Measurements from ENCODE around the gene THBS2.

- TF ChIP-seq EZH2 (IDR thresholded peaks at IDR 0.05; ENCODE audit: borderline replicate concordance, control insufficient read depth, low read depth, low read length) (no peak), ZNF24 (IDR thresholded peaks at IDR 0.05) (no peak), ZNF274 (IDR thresholded peaks at IDR 0.05; ENCODE audit: insufficient read depth, insufficient read length) (no peak)
Observed at GRCh38 chr6:169253337-169254238, at the start of gene THBS2.

Measured in GM12878 (cell line).